Common myeloid progenitor, CD34-positive (primary cell): Measurements from ENCODE around the gene DACT3.

ENCODE experiments used
- CTCF ChIA-PET: fragments of 350-600 bp; sonication (Branson Sonifier 250); formaldehyde crosslinking; loops from one replicate; lab custom pipeline; 2021; ENCODE audit warnings: antibody characterized with exemption; lab: Charles Lee
- POLR2A ChIA-PET: fragments of 350-600 bp; sonication (Branson Sonifier 250); formaldehyde crosslinking; loops from one replicate; lab custom pipeline; 2021; ENCODE audit warnings: antibody characterized with exemption; lab: Charles Lee
- DNase-seq, 3 donors: peaks; one replicate each; pipeline versions ENCODE4 v3.0.0 to v3.0.0-alpha.2; 2013
- H3K27ac ChIP-seq, 2 experiments: 1 replicate in 1 of 2; 2 replicates in 1 of 2; pipeline ENCODE4 v1.7.0; 2013; ENCODE audit warnings: inconsistent platforms in 2 of 2, low read length in 2 of 2, mild to moderate bottlenecking in 2 of 2, low read depth in 1 of 2, moderate library complexity in 1 of 2; ENCODE audit not compliant: severe bottlenecking in 2 of 2, insufficient read depth in 1 of 2, poor library complexity in 1 of 2
- H3K27me3 ChIP-seq, 5 experiments: replicated peaks in 2 of 5; 1 replicate in 3 of 5; 2 replicates in 2 of 5; pipeline versions ENCODE4 v1.6.1 to v1.7.0; 2013; ENCODE audit warnings: low read length in 4 of 5, mild to moderate bottlenecking in 2 of 5, moderate library complexity in 2 of 5, inconsistent platforms in 1 of 5; ENCODE audit not compliant: insufficient read depth in 5 of 5, control insufficient read depth in 4 of 5
- H3K36me3 ChIP-seq, 4 experiments: 1 replicate in 2 of 4; 2 replicates in 2 of 4; pipeline versions ENCODE4 v1.6.1 to v1.7.0; 2013; ENCODE audit warnings: low read length in 3 of 4, control low read depth in 1 of 4, mild to moderate bottlenecking in 1 of 4; ENCODE audit not compliant: control insufficient read depth in 4 of 4, insufficient read depth in 4 of 4
- H3K4me1 ChIP-seq, 4 experiments: 1 replicate in 3 of 4; 2 replicates in 1 of 4; pipeline versions ENCODE4 v1.6.1 to v1.7.1; 2013; ENCODE audit warnings: low read length in 3 of 4, mild to moderate bottlenecking in 3 of 4, control low read depth in 1 of 4, inconsistent platforms in 1 of 4, moderate library complexity in 1 of 4; ENCODE audit not compliant: control insufficient read depth in 4 of 4, insufficient read depth in 4 of 4; ENCODE audit errors: control extremely low read depth in 1 of 4
- H3K4me3 ChIP-seq, 7 experiments: 1 replicate in 4 of 7; 2 replicates in 3 of 7; pipeline versions ENCODE4 v1.5.1 to v1.7.0; 2013; ENCODE audit warnings: mild to moderate bottlenecking in 7 of 7, low read length in 6 of 7, moderate library complexity in 6 of 7, inconsistent platforms in 2 of 7, low read depth in 2 of 7, control low read depth in 1 of 7; ENCODE audit not compliant: insufficient read depth in 4 of 7, control insufficient read depth in 1 of 7; ENCODE audit errors: extremely low read depth in 1 of 7
- H3K9me3 ChIP-seq, 5 experiments: 1 replicate in 4 of 5; 2 replicates in 1 of 5; pipeline versions ENCODE4 v1.6.1 to v1.7.1; 2013; ENCODE audit warnings: low read length in 4 of 5, mild to moderate bottlenecking in 2 of 5, inconsistent platforms in 1 of 5, low read depth in 1 of 5, moderate library complexity in 1 of 5; ENCODE audit not compliant: control insufficient read depth in 4 of 5, insufficient read depth in 2 of 5; ENCODE audit errors: control extremely low read depth in 1 of 5
- WGBS: methylation state at CpG from one replicate; pipeline ENCODE4 v1.1.5; 2013; ENCODE audit not compliant: insufficient coverage; 5-methylcytosine and 5-hydroxymethylcytosine counted together

DACT3 gene

DNA sequence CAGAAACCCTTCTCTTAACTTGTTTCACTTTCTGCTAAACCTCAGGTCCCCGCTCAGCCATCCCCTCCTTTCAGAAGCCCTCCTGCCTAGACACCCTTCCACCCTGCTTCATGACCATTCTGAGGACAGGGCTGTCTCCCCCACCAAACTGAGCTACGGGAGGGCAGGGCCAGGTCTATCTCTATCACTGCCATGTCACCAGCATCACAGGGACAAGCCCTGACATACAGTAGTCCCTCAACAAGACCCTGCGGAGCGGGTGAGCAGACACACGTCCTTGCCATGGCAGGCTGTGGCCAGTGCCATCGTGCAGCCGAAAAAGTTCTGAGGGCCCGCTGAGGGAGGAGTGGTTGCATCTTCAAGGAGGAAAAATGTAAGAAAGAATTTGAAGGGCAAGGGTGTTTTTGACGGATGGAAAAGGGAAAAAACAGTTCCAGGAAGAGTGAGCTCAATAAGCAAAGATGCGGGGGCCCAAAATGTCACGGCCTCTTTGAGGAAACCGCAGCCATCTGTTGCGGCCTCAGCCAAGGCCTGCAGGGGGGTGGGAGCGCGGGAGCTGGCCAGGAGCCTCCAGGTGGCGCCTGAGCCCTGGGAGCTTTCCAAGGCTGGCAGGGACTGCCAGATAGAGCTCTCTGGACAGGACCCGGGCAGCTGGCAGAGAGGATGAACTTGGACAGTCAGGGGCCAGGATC is 44.2 kb downstream of the DACT3 start:
- peaks cover 3 to 65% (median 58%) of the 10 kb centered on the region in 4 experiments for H3K4me1 ChIP-seq
- CTCF ChIA-PET: interaction anchor here (0.8 to 13.9 kb wide), 12 partner anchors 8 to 113 kb away, joined by 3 to 172 read pairs (median 4); partner anchors contain the start of genes CALM3, DACT3 and PTGIR
- peak; percentile 83 to 89 (median 87) for DNase-seq
- no peaks in the 10 kb centered on the region for H3K9me3 ChIP-seq
- WGBS: 3% methylated on average over 16 of the region's 17 CpGs
- H3K27me3 ChIP-seq: no peaks in the 10 kb centered on the region
- H3K36me3 ChIP-seq: no peaks in the 10 kb centered on the region
- H3K27ac ChIP-seq: no peak overlapping the region
- POLR2A ChIA-PET: interaction anchor here (1.1 kb wide), 1 partner anchor 45 kb away, joined by 4 read pairs; the partner anchor contains the start of gene DACT3
- H3K4me3 ChIP-seq: peak overlapping the region in 5 of 7 experiments; percentile 13 to 57 (median 38)

DNA sequence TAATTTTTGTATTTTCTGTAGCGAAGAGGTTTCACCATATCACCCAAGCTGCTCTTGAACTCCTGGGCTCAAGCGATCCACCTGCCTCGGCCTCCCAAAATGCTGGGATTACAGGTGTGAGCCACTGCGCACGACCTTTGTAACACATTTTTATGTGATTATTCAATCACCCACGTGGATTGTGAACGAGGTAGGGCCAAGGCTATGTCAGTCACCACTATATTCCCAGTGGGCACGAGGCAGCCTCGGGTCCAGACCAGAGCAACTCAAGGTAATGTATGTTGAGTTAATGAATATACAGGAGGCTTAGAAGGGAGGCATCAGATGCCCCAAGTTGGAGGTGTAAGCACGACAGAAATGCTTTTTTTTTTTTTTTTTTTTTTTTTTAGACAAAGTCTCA is 45.0 kb downstream of the DACT3 start:
- 89% methylated on average over 6 of the region's 10 CpGs for WGBS
- CTCF ChIA-PET: interaction anchor here (1.0 to 13.9 kb wide), 8 partner anchors 10 to 107 kb away, joined by 3 to 172 read pairs (median 9); partner anchors contain the start of genes CALM3, DACT3 and PTGIR

DNA sequence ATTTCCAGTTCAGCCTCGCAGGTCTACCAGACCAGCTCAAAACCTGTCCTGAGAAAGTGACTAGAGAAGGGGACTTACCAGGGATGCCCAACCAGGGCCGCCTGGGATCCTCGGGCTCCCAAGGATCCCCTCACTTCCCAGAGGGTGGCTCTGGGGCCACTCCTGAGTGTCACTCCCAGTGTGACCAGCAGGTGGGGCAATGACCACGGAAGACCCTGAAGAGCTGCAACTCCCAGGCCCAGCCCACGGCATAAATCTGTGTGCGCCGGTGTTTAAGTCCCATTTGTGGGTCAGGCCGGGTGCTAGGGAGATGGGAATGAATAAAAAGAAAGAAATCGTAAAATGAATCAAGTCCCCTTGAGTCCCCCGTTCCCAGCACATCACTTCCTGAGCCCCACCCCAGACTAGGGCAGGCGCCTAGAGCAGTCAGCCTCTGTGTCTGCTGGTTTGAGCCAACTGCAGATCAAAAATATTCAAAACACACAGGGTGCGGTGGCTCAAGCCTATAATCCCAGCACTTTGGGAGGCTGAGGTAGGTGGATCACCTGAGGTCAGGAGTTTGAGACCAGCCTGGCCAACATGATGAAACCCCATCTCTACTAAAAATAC is 46.8 kb downstream of the DACT3 start:
- Histone ChIP-seq H3K27ac (no peak overlapping the region), H3K9me3 (no peaks in the 10 kb centered on the region), H3K4me3 (no peak overlapping the region), H3K27me3 (no peaks in the 10 kb centered on the region), H3K36me3 (peaks cover 0 to 17% (median 15%) of the 10 kb centered on the region in 4 experiments), H3K4me1 (peaks cover 0 to 56% (median 51%) of the 10 kb centered on the region in 4 experiments)
- ChIA-PET POLR2A (interaction anchor here (0.6 kb wide), 1 partner anchor 95 kb away, joined by 4 read pairs; no protein-coding TSS in a partner anchor), CTCF (interaction anchor here (0.6 to 13.9 kb wide), 15 partner anchors 8 to 128 kb away, joined by 3 to 172 read pairs (median 3); partner anchors contain the start of genes DACT3 and PTGIR)
- 4% methylated on average over 4 of the region's 12 CpGs for WGBS
- peak; percentile 71 to 83 (median 78) for DNase-seq

More for the DNA sequence above, 45.0 kb downstream of the DACT3 start:
- no peak overlapping the region for H3K27ac ChIP-seq
- H3K9me3 ChIP-seq: no peaks in the 10 kb centered on the region
- H3K36me3 ChIP-seq: peaks cover 0 to 2% (median 0%) of the 10 kb centered on the region in 4 experiments
- H3K4me3 ChIP-seq: no peak overlapping the region
- no peaks in the 10 kb centered on the region for H3K27me3 ChIP-seq
- DNase-seq: no peak
- peaks cover 3 to 65% (median 59%) of the 10 kb centered on the region in 4 experiments for H3K4me1 ChIP-seq
- POLR2A ChIA-PET: interaction anchor here (0.7 kb wide), 1 partner anchor 12 kb away, joined by 3 read pairs; no protein-coding TSS in a partner anchor

DNA sequence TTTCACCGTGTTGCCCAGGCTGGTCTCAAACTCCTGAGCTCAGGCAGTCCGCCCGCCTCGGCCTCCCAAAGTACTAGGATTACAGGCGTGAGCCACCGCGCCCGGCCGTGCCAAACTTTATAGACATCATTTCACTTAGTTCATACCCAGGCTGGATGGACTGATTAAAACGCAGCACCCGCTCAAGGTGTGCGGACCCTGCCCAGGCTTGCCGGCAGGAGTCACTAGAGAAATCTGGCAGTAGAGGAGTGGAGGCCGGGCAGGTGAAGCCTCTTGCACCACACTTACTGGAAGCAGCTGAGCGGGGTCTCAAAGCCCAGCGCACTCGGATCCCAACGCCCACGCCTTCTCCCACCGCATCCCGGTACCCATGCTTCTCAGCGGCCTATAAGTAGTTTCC is 47.5 kb downstream of the DACT3 start:
- peaks cover 0 to 50% (median 44%) of the 10 kb centered on the region in 4 experiments for H3K4me1 ChIP-seq
- H3K9me3 ChIP-seq: no peaks in the 10 kb centered on the region
- ChIA-PET CTCF (interaction anchor here (0.6 to 13.9 kb wide), 12 partner anchors 8 to 129 kb away, joined by 3 to 172 read pairs (median 4); partner anchors contain the start of genes DACT3 and PTGIR), POLR2A (no interaction called here)
- no peak overlapping the region for H3K4me3 ChIP-seq
- no peak for DNase-seq
- H3K36me3 ChIP-seq: peaks cover 3 to 24% (median 21%) of the 10 kb centered on the region in 4 experiments
- 96% methylated on average over 15 of the region's 22 CpGs for WGBS
- H3K27ac ChIP-seq: no peak overlapping the region
- no peaks in the 10 kb centered on the region for H3K27me3 ChIP-seq

DNA sequence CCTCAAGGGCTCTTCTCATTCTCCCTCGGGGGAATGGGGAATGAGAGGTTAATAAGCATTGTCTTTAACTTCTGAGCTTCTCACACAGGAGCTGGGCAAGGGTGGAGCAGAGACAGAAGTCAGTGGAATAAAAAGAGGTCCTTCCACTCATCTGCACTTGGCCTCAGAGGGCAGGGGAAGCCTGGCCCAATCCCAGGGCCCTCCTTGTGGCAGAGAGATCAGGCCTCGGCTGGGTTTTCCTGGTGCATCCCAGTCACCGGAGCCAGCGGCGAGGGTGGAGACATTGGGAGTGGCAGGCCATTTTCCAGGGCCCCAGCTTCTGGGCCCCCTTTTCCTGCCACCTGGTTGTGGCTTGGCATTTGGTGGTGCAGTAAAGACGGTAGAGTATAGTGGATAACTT is 49.2 kb downstream of the DACT3 start:
- Histone ChIP-seq H3K36me3 (peaks cover 12 to 41% (median 38%) of the 10 kb centered on the region in 4 experiments), H3K9me3 (no peaks in the 10 kb centered on the region), H3K27ac (no peak overlapping the region), H3K27me3 (no peaks in the 10 kb centered on the region), H3K4me1 (peaks cover 0 to 38% (median 35%) of the 10 kb centered on the region in 4 experiments), H3K4me3 (no peak overlapping the region)
- POLR2A ChIA-PET: interaction anchor here (1.2 to 1.8 kb wide), 3 partner anchors 9 to 16 kb away, joined by 3 to 9 read pairs (median 6); partner anchors contain the start of gene CALM3
- CTCF ChIA-PET: interaction anchor here (0.9 to 13.9 kb wide), 10 partner anchors 9 to 116 kb away, joined by 3 to 172 read pairs (median 6); partner anchors contain the start of genes CALM3, DACT3, GNG8 and PTGIR
- WGBS: 10% methylated on average over 2 of the region's 6 CpGs
- DNase-seq: no peak

DNA sequence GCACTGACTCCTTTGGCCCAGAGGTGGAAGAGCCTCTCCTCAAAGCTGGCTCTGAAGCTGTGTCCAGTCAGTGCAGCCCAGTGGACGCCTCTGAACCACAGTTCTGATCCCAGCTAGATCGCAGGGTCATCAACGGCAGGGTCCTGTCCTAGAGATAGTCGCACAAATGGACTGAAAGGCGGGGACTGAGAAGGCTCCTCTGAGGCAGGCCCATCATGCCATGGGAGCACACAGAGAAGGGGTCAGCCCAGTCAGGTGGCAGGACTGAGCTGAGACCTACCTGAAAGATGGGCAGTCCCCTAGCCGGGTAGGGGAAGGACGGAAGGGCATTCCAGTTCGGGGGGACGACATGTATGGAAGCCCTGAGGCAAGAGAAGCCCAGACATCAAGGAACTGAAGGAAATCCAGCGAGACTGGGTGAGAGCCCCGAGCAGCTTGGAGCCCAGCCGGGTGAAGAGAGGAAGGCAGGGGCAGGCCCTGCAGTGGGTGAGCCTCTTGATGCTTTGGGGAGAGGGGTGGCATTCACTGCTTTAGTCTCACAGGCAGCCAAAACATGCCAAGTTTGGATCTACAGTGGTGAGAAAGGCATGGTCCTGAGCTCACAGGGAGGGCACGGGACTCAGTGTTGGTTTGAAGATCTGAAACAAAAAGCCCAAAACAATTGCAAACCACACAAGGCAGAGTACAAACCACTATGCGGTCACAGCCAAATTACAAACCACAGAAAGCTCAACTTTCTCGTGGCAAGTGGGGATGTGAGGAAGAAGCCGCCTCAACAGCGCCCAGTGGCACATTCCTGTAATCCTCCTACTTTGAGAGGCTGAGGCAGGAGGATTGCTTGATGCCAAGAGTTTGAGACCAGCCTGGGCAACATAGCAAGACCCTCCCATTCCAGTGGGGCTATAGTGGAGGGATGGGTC is 49.9 kb downstream of the DACT3 start:
- Histone ChIP-seq H3K9me3 (no peaks in the 10 kb centered on the region), H3K4me1 (peaks cover 0 to 33% (median 29%) of the 10 kb centered on the region in 4 experiments), H3K27ac (no peak overlapping the region), H3K27me3 (no peaks in the 10 kb centered on the region), H3K36me3 (peaks cover 12 to 48% (median 44%) of the 10 kb centered on the region in 4 experiments), H3K4me3 (peak overlapping the region in 1 of 7 experiments; percentile 3)
- DNase-seq: peak; percentile 73 to 78 (median 74)
- ChIA-PET CTCF (interaction anchor here (0.7 to 13.9 kb wide), 10 partner anchors 9 to 93 kb away, joined by 3 to 172 read pairs (median 6); partner anchors contain the start of genes CALM3, DACT3, GNG8 and PTGIR), POLR2A (interaction anchor here (1.0 to 1.8 kb wide), 4 partner anchors 8 to 23 kb away, joined by 3 to 9 read pairs (median 4); partner anchors contain the start of gene CALM3)
- 38% methylated on average over 13 of the region's 17 CpGs for WGBS
